ENCODE results near the gene ELOVL7. TPM values are rescaled to one million over a fixed set of nuclear protein-coding genes. Genes with fewer than 3 reads are reported as not detected.

ELOVL7 gene
- total and polyA plus RNA-seq, 10 donors: 0.43 to 8.1 (median 2.1) TPM

DNA sequence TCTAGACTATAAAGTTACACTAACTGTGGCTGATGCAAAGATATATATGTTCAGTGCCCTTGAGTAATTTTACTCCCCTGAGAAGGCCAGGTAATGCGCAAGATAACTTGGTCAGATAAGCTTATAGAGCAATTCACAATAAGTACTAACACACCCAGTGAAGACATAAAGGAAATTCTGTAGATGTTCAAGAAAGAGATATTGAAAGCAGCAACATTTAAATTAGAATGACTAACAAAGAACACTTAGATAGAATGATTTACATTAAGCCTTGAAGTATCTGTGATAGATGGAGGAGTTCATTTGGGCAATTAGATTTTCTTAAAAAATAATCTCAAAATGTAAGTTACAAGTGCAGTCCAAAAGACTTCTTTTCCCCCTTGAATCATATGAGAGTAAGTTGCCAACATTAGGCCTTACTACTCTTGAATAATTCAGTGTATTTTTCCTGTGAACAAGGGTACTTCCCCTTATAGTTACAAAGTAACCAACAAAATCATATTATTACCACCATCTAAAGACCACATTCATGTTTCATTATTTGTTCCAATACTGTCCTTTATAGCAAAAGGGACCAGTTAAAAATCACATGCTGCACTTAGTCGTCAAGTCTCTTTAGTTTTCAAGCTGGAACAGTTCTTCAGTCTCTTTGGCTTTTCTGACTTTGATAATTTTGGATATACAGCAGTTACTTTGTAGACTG, 44.4 kb upstream of the ELOVL7 start:
- no peak for DNase-seq
- Histone ChIP-seq H3K9me3 (peaks cover 0 to 3% (median 0%) of the 10 kb centered on the region in 8 donors), H3K36me3 (peaks cover 0 to 59% (median 3%) of the 10 kb centered on the region in 6 donors), H3K4me3 (no peak overlapping the region), H3K27me3 (replicated peaks in 1 of 7) (no peaks in the 10 kb centered on the region), H3K27ac (no peak overlapping the region), H3K4me1 (no peaks in the 10 kb centered on the region)
- intact Hi-C loops (cut with DNase I; ENCODE audit: low total_unique reads): no loop called here
- WGBS, 5 donors: 63 to 95% (median 87%) methylated on average over 2 of the region's 2 CpGs
- TF ChIP-seq POLR2AphosphoS5 (IDR thresholded peaks at IDR 0.05): no peak
- no peak for TF ChIP-seq POLR2A (IDR thresholded peaks at IDR 0.05)
- TF ChIP-seq, protein P1, sequence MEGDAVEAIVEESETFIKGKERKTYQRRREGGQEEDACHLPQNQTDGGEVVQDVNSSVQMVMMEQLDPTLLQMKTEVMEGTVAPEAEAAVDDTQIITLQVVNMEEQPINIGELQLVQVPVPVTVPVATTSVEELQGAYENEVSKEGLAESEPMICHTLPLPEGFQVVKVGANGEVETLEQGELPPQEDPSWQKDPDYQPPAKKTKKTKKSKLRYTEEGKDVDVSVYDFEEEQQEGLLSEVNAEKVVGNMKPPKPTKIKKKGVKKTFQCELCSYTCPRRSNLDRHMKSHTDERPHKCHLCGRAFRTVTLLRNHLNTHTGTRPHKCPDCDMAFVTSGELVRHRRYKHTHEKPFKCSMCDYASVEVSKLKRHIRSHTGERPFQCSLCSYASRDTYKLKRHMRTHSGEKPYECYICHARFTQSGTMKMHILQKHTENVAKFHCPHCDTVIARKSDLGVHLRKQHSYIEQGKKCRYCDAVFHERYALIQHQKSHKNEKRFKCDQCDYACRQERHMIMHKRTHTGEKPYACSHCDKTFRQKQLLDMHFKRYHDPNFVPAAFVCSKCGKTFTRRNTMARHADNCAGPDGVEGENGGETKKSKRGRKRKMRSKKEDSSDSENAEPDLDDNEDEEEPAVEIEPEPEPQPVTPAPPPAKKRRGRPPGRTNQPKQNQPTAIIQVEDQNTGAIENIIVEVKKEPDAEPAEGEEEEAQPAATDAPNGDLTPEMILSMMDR (IDR thresholded peaks at IDR 0.05 in 8 of 11, conservative IDR thresholded peaks at IDR 0.05 in 3 of 11): no peak

DNA sequence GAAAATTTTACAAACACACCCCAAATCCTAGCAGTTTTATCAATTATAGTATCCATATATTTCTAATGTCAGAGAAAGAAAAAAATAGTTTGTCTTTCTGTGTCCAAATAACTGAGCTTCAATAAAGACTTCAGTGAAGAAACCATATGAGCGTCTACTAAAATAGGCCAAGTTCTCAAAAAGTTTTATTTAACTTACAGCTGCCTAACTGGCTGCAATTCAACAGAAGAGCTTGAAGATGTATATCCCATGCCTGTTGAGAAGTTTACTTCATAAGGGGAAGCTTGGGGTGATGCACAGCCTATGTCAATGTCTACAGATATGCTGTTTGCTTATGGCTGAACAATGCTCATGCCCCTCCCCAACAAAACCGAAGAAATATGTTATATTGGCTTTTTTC, 43.7 kb upstream of the ELOVL7 start:
- Histone ChIP-seq H3K27ac (no peak overlapping the region), H3K4me1 (no peaks in the 10 kb centered on the region), H3K9me3 (peaks cover 0 to 3% (median 0%) of the 10 kb centered on the region in 8 donors), H3K36me3 (peaks cover 0 to 52% (median 3%) of the 10 kb centered on the region in 6 donors), H3K27me3 (replicated peaks in 1 of 7) (no peaks in the 10 kb centered on the region), H3K4me3 (no peak overlapping the region)
- DNase-seq: no peak
- 95 to 98% (median 97%) methylated on average over 2 of the region's 2 CpGs for WGBS, 5 donors
- TF ChIP-seq POLR2AphosphoS5 (IDR thresholded peaks at IDR 0.05): no peak
- TF ChIP-seq, protein P1 (IDR thresholded peaks at IDR 0.05 in 8 of 11, conservative IDR thresholded peaks at IDR 0.05 in 3 of 11): no peak
- no peak for TF ChIP-seq POLR2A (IDR thresholded peaks at IDR 0.05)
- intact Hi-C loops (cut with DNase I; ENCODE audit: low total_unique reads): no loop called here

DNA sequence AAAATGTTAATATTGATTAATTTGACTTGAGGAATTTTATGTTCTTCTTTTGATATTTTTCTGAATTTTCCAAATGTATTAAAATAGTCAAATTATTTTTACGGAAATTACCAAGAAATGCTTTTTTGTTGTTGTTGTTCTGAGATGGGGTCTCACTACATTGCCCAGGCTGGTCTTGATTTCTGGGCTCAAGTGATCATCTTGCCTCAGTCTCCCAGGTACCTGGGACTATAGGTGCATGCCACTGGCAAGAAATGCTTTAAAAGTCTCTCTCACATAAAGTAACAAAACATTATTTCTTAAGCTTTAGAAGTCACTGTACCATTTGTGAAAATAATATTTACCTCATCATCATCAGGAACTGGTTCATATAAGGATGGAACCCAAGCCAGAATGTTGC, 43.0 kb upstream of the ELOVL7 start:
- Histone ChIP-seq H3K27ac (no peak overlapping the region), H3K4me3 (no peak overlapping the region), H3K4me1 (no peaks in the 10 kb centered on the region), H3K27me3 (replicated peaks in 1 of 7) (no peaks in the 10 kb centered on the region), H3K9me3 (peaks cover 0 to 3% (median 0%) of the 10 kb centered on the region in 8 donors), H3K36me3 (peaks cover 0 to 50% (median 3%) of the 10 kb centered on the region in 6 donors)
- 93 to 100% (median 95%) methylated on average over 1 of the region's 1 CpG for WGBS, 5 donors
- TF ChIP-seq POLR2AphosphoS5 (IDR thresholded peaks at IDR 0.05): no peak
- TF ChIP-seq POLR2A (IDR thresholded peaks at IDR 0.05): no peak
- TF ChIP-seq, protein P1 (IDR thresholded peaks at IDR 0.05 in 8 of 11, conservative IDR thresholded peaks at IDR 0.05 in 3 of 11): no peak
- DNase-seq: no peak
- intact Hi-C loops (cut with DNase I; ENCODE audit: low total_unique reads): no loop called here

DNA sequence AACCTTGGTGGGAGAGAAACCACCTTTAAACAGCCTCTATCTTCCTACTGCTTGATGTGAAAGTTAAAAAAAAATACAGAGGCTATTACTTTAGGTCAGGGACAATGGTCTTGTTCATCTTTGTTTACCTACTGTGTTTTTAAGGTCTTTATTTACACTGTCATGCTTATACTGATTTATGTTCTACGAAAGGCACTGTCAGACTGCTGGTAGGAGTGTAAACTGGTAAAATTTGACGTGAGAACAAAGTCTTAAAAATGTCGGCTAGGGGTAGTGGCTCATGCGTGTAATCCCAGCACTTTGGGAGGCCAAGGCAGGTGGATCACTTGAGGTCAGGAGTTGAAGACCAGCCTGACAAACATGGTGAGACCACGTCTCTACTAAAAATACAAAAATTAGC, 42.1 kb upstream of the ELOVL7 start:
- 86 to 98% (median 94%) methylated on average over 5 of the region's 5 CpGs for WGBS, 5 donors
- no peak for TF ChIP-seq POLR2AphosphoS5 (IDR thresholded peaks at IDR 0.05)
- TF ChIP-seq, protein P1 (IDR thresholded peaks at IDR 0.05 in 8 of 11, conservative IDR thresholded peaks at IDR 0.05 in 3 of 11): no peak
- no peak for TF ChIP-seq POLR2A (IDR thresholded peaks at IDR 0.05)

More for the DNA sequence above, 42.1 kb upstream of the ELOVL7 start:
- H3K4me1 ChIP-seq: no peaks in the 10 kb centered on the region
- no peak overlapping the region for H3K4me3 ChIP-seq
- no peak for DNase-seq
- H3K27ac ChIP-seq: no peak overlapping the region
- intact Hi-C loops (cut with DNase I; ENCODE audit: low total_unique reads): no loop called here
- H3K36me3 ChIP-seq: peaks cover 0 to 55% (median 3%) of the 10 kb centered on the region in 6 donors
- peaks cover 0 to 12% (median 0%) of the 10 kb centered on the region in 8 donors for H3K9me3 ChIP-seq
- H3K27me3 ChIP-seq (replicated peaks in 1 of 7): no peaks in the 10 kb centered on the region
